B cell (primary cell): ENCODE measurements around the gene EIF2B4. TPM values are rescaled to one million over a fixed set of nuclear protein-coding genes. Genes with fewer than 3 reads are reported as not detected.
A peak's percentile ranks its signal among the peaks of the same experiment; 100 is the strongest.

Experiments used
- ATAC-seq: fragments of 200-7000 bp; cut with Tn5 transposase; one replicate; pipeline ENCODE4 v1.10.0; 2021; ENCODE audit warnings: low read depth, mild to moderate bottlenecking, moderate number of reproducible peaks, moderate library complexity
- CTCF ChIA-PET: fragments of 350-600 bp; sonication (Branson Sonifier 250); formaldehyde crosslinking; loops from one replicate; lab custom pipeline; 2021; ENCODE audit warnings: antibody characterized with exemption, inconsistent platforms; lab: Charles Lee
- POLR2A ChIA-PET: fragments of 350-600 bp; sonication (Branson Sonifier 250); formaldehyde crosslinking; loops from one replicate; lab custom pipeline; 2021; ENCODE audit warnings: antibody characterized with exemption; lab: Charles Lee
- DNase-seq: peaks from one replicate; pipeline ENCODE4 v3.0.0; 2013
- H2AFZ ChIP-seq: 2 replicates; pipeline ENCODE4 v1.6.1; 2012; ENCODE audit warnings: mild to moderate bottlenecking, low read depth, low read length; ENCODE audit not compliant: insufficient read depth, poor library complexity, severe bottlenecking
- H3K27ac ChIP-seq, 2 donors: 1 replicate in 1 of 2; 2 replicates in 1 of 2; pipeline ENCODE4 v1.5.1; 2012 to 2013; ENCODE audit warnings: low read length in 2 of 2, mild to moderate bottlenecking in 2 of 2, moderate library complexity in 1 of 2
- H3K27me3 ChIP-seq, 4 experiments: fragments of 200-600 bp in 1 of 4; sonication (generic) in 1 of 4; replicated peaks in 1 of 4; 1 replicate in 2 of 4; 2 replicates in 2 of 4; pipeline versions ENCODE4 v1.6.1 to v1.7.0; 2013 to 2016; ENCODE audit warnings: low read length in 3 of 4, mild to moderate bottlenecking in 2 of 4, mixed read lengths in 1 of 4, moderate library complexity in 1 of 4; ENCODE audit not compliant: insufficient read depth in 4 of 4, control insufficient read depth in 3 of 4; ENCODE audit errors: control extremely low read depth in 1 of 4
- H3K36me3 ChIP-seq, 2 experiments: replicated peaks in 1 of 2; 1 replicate in 1 of 2; 2 replicates in 1 of 2; pipeline versions ENCODE4 v1.6.1 to v1.7.1; 2013; ENCODE audit warnings: low read length in 1 of 2; ENCODE audit not compliant: insufficient read depth in 2 of 2, control insufficient read depth in 1 of 2; ENCODE audit errors: control extremely low read depth in 1 of 2, extremely low read depth in 1 of 2
- H3K4me1 ChIP-seq, 2 donors: fragments of 200-600 bp in 1 of 2; sonication (generic) in 1 of 2; 1 replicate in 1 of 2; 2 replicates in 1 of 2; pipeline versions ENCODE4 v1.5.1 to v1.6.1; 2013 to 2017; ENCODE audit warnings: low read length in 2 of 2; ENCODE audit not compliant: control insufficient read depth in 2 of 2, insufficient read depth in 2 of 2
- H3K4me2 ChIP-seq: replicated peaks from 2 replicates; pipeline ENCODE3; 2012; ENCODE audit warnings: mild to moderate bottlenecking, low read depth, low read length; ENCODE audit not compliant: poor library complexity, severe bottlenecking
- H3K4me3 ChIP-seq, 5 experiments: fragments of 200-600 bp in 1 of 5; sonication (generic) in 1 of 5; 1 replicate in 3 of 5; 2 replicates in 2 of 5; pipeline versions ENCODE4 v1.5.1 to v1.7.0; 2011 to 2016; ENCODE audit warnings: low read length in 4 of 5, mild to moderate bottlenecking in 4 of 5, low read depth in 2 of 5, control low read depth in 1 of 5, moderate library complexity in 1 of 5; ENCODE audit not compliant: insufficient read depth in 1 of 5; ENCODE audit errors: control extremely low read depth in 1 of 5, extremely low read depth in 1 of 5
- H3K79me2 ChIP-seq: fragments of 200-600 bp; sonication (generic); one replicate; pipeline ENCODE4 v1.6.0; 2016; ENCODE audit warnings: low read length; ENCODE audit not compliant: control insufficient read depth, insufficient read depth
- H3K9ac ChIP-seq: fragments of 200-600 bp; sonication (generic); 2 replicates; pipeline ENCODE4 v1.6.1; 2017; ENCODE audit warnings: mild to moderate bottlenecking, low read length, moderate library complexity
- H3K9me3 ChIP-seq, 3 donors: one replicate each; pipeline versions ENCODE4 v1.6.1 to v1.7.1; 2013; ENCODE audit warnings: low read length in 2 of 3; ENCODE audit not compliant: control insufficient read depth in 2 of 3, insufficient read depth in 1 of 3; ENCODE audit errors: control extremely low read depth in 1 of 3
- H4K20me1 ChIP-seq: 2 replicates; pipeline ENCODE4 v1.6.0; 2012; ENCODE audit warnings: mild to moderate bottlenecking, low read length; ENCODE audit not compliant: insufficient read depth, control insufficient read depth, poor library complexity, severe bottlenecking
- H3K27ac Mint-ChIP-seq: one replicate; pipeline ENCODE4 v1.8.0; 2021; ENCODE audit warnings: mixed read lengths
- H3K27me3 Mint-ChIP-seq: one replicate; pipeline ENCODE4 v1.8.0; 2021; ENCODE audit warnings: mixed read lengths
- H3K4me1 Mint-ChIP-seq: one replicate; pipeline ENCODE4 v1.8.0; 2021; ENCODE audit warnings: mixed read lengths
- H3K4me3 Mint-ChIP-seq: one replicate; pipeline ENCODE4 v1.8.0; 2021; ENCODE audit warnings: mixed read lengths
- H3K9me3 Mint-ChIP-seq: one replicate; pipeline ENCODE4 v1.8.0; 2022; ENCODE audit warnings: mixed read lengths; ENCODE audit not compliant: insufficient read depth
- EZH2 ChIP-seq: IDR thresholded peaks from 2 replicates; pipeline ENCODE4 v1.6.1; 2012; ENCODE audit warnings: borderline replicate concordance, low read depth, mild to moderate bottlenecking, moderate library complexity, low read length; ENCODE audit not compliant: insufficient read depth, poor library complexity, severe bottlenecking
- WGBS: methylation state at CpG from one replicate; pipeline ENCODE4 v1.1.5; 2013; ENCODE audit warnings: missing lambda C conversion rate; ENCODE audit not compliant: insufficient coverage; 5-methylcytosine and 5-hydroxymethylcytosine counted together
- intact Hi-C: fragments of 100-400 bp; cut with micrococcal nuclease; formaldehyde crosslinking; loops from one replicate; pipeline ENCODE4 v1.10.0; 2022
- polyA plus RNA-seq: library from polyadenylated mRNA; depleted of rRNA; stranded (reverse); fragments of >200 nt; gene quantifications from 2 replicates; pipeline ENCODE4 v1.2.3, GENCODE V29; 2012
- total RNA-seq, 2 donors: library from RNA; stranded (reverse); fragments of 120-200 nt in 1 of 2; gene quantifications; 1 replicate in 1 of 2; 2 replicates in 1 of 2; pipeline versions ENCODE4 v1.2.3 to v1.2.4, GENCODE V29; 2013 to 2022
- TF ChIP-seq, protein P1 (sequence below): fragments of 200-600 bp; IDR thresholded peaks from one replicate; pipeline ENCODE4 v1.8.0; 2022; ENCODE audit warnings: antibody characterized with exemption, mild to moderate bottlenecking

EIF2B4 gene
- total and polyA plus RNA-seq, 2 donors (not counting 1 experiment from before 2014, with no cell fraction given): 33.8 to 56.7 TPM

DNA sequence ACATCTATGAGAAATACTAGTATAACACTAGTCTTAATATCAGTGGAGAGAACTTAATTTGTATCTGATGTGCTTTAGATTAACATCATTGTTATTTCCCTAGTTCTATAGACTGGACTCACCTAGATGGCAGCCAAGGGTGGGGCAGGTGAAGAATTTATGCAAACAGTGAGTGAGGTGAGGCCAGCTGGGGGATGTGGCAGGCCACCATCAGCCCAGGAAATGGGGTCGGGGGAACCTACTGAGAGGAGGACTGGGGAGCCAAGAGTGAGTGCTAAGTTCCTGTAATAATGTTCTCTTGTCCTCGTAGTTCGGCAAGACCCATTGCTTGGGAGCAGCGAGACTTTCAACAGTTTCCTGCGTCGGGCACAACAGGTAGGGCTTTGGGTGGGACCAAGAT lies 2.8 kb upstream of the EIF2B4 start:
- DNase-seq (no peak), ATAC-seq (no peak)
- Histone ChIP-seq H3K79me2 (peaks cover 94% of the 10 kb centered on the region), H3K27me3 (no peaks in the 10 kb centered on the region), H3K4me3 (no peak overlapping the region), H3K9me3 (no peaks in the 10 kb centered on the region), H4K20me1 (peaks cover 47% of the 10 kb centered on the region), H3K36me3 (peaks cover 0 to 58% of the 10 kb centered on the region in 2 experiments), H3K9ac (no peak overlapping the region), H3K4me1 (peaks cover 31 to 34% of the 10 kb centered on the region in 2 donors), H3K27ac (peak overlapping the region in 1 of 2 donors; percentile 95), H3K4me2 (no peak overlapping the region), H2AFZ (no peak overlapping the region)
- POLR2A ChIA-PET: no interaction called here
- Mint-ChIP-seq H3K4me3 (peak overlapping the region; percentile 43), H3K27me3 (no peaks in the 10 kb centered on the region), H3K4me1 (peaks cover 36% of the 10 kb centered on the region), H3K27ac (peak overlapping the region; percentile 71), H3K9me3 (no peaks in the 10 kb centered on the region)
- intact Hi-C loops: no loop called here
- CTCF ChIA-PET: no interaction called here
- no peak for TF ChIP-seq EZH2
- TF ChIP-seq, protein P1, sequence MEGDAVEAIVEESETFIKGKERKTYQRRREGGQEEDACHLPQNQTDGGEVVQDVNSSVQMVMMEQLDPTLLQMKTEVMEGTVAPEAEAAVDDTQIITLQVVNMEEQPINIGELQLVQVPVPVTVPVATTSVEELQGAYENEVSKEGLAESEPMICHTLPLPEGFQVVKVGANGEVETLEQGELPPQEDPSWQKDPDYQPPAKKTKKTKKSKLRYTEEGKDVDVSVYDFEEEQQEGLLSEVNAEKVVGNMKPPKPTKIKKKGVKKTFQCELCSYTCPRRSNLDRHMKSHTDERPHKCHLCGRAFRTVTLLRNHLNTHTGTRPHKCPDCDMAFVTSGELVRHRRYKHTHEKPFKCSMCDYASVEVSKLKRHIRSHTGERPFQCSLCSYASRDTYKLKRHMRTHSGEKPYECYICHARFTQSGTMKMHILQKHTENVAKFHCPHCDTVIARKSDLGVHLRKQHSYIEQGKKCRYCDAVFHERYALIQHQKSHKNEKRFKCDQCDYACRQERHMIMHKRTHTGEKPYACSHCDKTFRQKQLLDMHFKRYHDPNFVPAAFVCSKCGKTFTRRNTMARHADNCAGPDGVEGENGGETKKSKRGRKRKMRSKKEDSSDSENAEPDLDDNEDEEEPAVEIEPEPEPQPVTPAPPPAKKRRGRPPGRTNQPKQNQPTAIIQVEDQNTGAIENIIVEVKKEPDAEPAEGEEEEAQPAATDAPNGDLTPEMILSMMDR: no peak
- 92% methylated on average over 6 of the region's 6 CpGs for WGBS

DNA sequence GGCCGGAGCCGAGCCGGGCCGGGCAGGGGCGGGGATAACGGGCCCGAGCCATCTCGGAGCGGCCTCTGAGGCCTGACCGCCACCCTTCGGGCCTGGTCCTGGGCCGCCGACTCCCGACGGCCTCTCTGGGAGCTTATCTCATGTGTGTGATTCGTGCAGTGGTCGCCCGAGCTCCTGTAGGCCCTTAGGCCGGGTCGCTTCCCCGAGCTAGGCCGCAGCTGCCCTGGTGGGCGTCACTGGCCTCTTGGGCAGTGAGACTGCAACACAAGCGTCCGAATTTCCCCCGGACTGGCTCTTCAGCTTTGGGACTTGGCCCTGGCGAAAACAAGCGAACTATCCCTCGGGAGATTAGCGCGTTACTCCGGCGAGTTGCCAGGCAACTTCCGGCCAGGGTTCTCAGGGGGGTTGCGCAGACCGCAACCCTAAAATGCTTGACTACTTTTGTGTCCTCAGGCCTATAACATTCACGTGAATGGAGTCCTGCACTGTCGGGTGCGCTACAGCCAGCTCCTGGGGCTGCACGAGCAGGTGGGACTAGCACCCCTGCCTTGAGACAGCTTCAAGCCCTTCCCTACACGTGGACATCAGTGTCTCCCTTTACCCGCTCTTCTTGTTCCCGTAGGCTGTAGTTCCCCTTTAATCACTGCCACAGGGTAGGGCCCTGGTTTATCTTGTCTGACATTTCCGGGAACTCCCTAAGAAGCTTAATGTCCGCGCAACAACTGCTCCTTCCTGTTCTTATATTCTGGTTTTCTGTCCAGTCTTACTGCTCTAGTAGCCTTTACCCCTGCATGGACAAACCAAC lies 880 bp upstream of the EIF2B4 start:
- Histone ChIP-seq H3K9ac (peak overlapping the region; percentile 95), H3K27me3 (no peaks in the 10 kb centered on the region), H3K36me3 (peaks cover 0 to 57% of the 10 kb centered on the region in 2 experiments), H3K4me2 (peak overlapping the region; percentile 88), H4K20me1 (peaks cover 28% of the 10 kb centered on the region), H3K9me3 (no peaks in the 10 kb centered on the region), H2AFZ (peak overlapping the region; percentile 95), H3K79me2 (peaks cover 79% of the 10 kb centered on the region), H3K27ac (peak overlapping the region; percentile 84 to 95), H3K4me3 (peak overlapping the region; percentile 86 to 96 (median 88)), H3K4me1 (peaks cover 31 to 34% of the 10 kb centered on the region in 2 donors)
- ATAC-seq: peak; percentile 31
- Mint-ChIP-seq H3K4me1 (peaks cover 31% of the 10 kb centered on the region), H3K27ac (peak overlapping the region; percentile 100), H3K9me3 (no peaks in the 10 kb centered on the region), H3K4me3 (peak overlapping the region; percentile 96), H3K27me3 (no peaks in the 10 kb centered on the region)
- TF ChIP-seq, protein P1: no peak
- TF ChIP-seq EZH2: no peak
- DNase-seq: peak; percentile 85
- intact Hi-C loops: loop anchor here (1.0 to 2.0 kb wide), 14 partner anchors 9 to 320 kb away; partner anchors contain the start of genes AGBL5, ATRAID, CAD and CCDC121
- ChIA-PET CTCF (interaction anchor here (1.0 to 2.1 kb wide), 9 partner anchors 9 to 313 kb away, joined by 3 to 12 read pairs (median 5); partner anchors contain the start of genes GTF3C2, MPV17, NRBP1 and PPM1G), POLR2A (interaction anchor here (0.6 to 4.2 kb wide), 15 partner anchors 9 to 1523 kb away, joined by 3 to 36 read pairs (median 4); partner anchors contain the start of genes ABHD1, ATRAID, GTF3C2 and MPV17)
- under 1% methylated on average over 46 of the region's 46 CpGs for WGBS
